ENCODE data around the gene RHOH. TPM values are rescaled to one million over a fixed set of nuclear protein-coding genes. Genes with fewer than 3 reads are reported as not detected.

Gene RHOH
- total and polyA plus RNA-seq, 8 donors, result 0.29 to 10.1 (median 0.78) TPM

- Histone ChIP-seq H3K4me3 (peak overlapping the region in 1 of 2 donors; percentile 32), H3K27me3 (no peaks in the 10 kb centered on the region), H3K4me1 (peaks cover 0 to 35% of the 10 kb centered on the region in 2 donors), H3K9me3 (no peaks in the 10 kb centered on the region), H3K27ac (peak overlapping the region in 1 of 2 donors; percentile 92), H3K36me3 (no peaks in the 10 kb centered on the region)
- intact Hi-C loops (cut with DNase I), result no loop called here
- TF ChIP-seq CTCF (IDR thresholded peaks at IDR 0.05), result no peak
- no peak for DNase-seq
- ATAC-seq, result no peak
These were observed 1.3 kb downstream of the RHOH start for GRCh38 chr4:40197879-40198689.

GRCh38 chr4:40199179-40199670 lies 2.4 kb downstream of the RHOH start:
- DNase-seq (no peak), ATAC-seq (no peak)
- no peak for TF ChIP-seq CTCF (IDR thresholded peaks at IDR 0.05)
- Histone ChIP-seq H3K9me3 (no peaks in the 10 kb centered on the region), H3K27ac (peak overlapping the region; percentile 8 to 92), H3K27me3 (no peaks in the 10 kb centered on the region), H3K36me3 (no peaks in the 10 kb centered on the region), H3K4me1 (peaks cover 0 to 43% of the 10 kb centered on the region in 2 donors), H3K4me3 (peak overlapping the region in 1 of 2 donors; percentile 32)
- intact Hi-C loops (cut with DNase I), result no loop called here

- DNase-seq (peak in 1 of 4 donors; percentile 41), ATAC-seq (peak; percentile 65)
- peak overlapping the region; percentile 3 to 32 for H3K4me3 ChIP-seq
- peak overlapping the region; percentile 54 to 92 for H3K27ac ChIP-seq
- intact Hi-C loops (cut with DNase I), result no loop called here
- TF ChIP-seq CTCF (IDR thresholded peaks at IDR 0.05), result no peak
- H3K36me3 ChIP-seq, result no peaks in the 10 kb centered on the region
- H3K4me1 ChIP-seq, result peaks cover 0 to 50% of the 10 kb centered on the region in 2 donors
- H3K9me3 ChIP-seq, result no peaks in the 10 kb centered on the region
- H3K27me3 ChIP-seq, result no peaks in the 10 kb centered on the region
These were observed 3.4 kb downstream of the RHOH start for GRCh38 chr4:40199999-40200874.

GRCh38 chr4:40200875-40201801 lies 4.3 kb downstream of the RHOH start:
- H3K36me3 ChIP-seq, result no peaks in the 10 kb centered on the region
- TF ChIP-seq CTCF (IDR thresholded peaks at IDR 0.05), result no peak
- H3K4me3 ChIP-seq, result peak overlapping the region; percentile 3 to 32
- H3K9me3 ChIP-seq, result no peaks in the 10 kb centered on the region
- no peak for DNase-seq
- peak overlapping the region; percentile 54 to 92 for H3K27ac ChIP-seq
- H3K4me1 ChIP-seq, result peaks cover 0 to 58% of the 10 kb centered on the region in 2 donors
- ATAC-seq, result peak; percentile 37
- intact Hi-C loops (cut with DNase I), result no loop called here
- H3K27me3 ChIP-seq, result no peaks in the 10 kb centered on the region
